GM15510 (cell line): ENCODE measurements around the gene GRIN2B.

Experiments used
- POLR2A ChIP-seq: IDR thresholded peaks from 3 replicates; pipeline ENCODE4 v1.6.1; 2011; ENCODE audit warnings: borderline replicate concordance; ENCODE audit not compliant: insufficient read length; ENCODE audit errors: extremely low read depth

The GRIN2B gene

DNA sequence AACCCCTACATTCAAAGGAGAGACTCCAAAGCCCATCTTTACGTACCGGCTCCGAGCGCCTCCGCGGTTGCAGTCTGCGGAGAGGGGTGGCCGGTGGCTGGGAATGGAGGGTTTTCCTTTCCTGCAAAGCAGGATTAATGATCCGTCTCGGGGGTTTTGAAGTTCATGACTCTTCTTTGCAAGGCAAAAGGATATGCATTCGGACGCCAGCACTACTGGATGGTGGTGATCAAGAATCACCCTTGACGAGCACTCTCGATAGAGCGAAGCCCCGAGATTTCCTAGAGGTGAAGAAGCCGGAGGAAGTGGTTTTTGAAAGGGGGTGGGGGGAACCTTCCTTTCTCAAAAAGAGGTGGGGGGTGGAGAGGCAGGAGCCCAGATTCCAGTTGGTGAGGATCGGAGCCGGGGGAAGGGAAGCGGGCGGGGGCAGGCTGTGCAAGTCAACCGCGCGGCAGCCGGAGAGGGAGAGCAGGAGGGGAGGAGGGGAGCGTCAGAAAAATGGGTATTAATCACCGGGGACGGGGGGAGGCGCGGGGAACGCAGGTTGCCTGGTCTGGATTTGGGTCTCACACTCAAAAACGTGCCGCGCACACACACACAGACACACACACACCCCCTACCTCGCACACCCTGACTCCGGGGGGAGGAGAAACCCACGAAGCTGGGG is at the start of gene GRIN2B:
Gene GRIN2B, minus strand, starts transcription at position 307 of the 667 bp plus-strand sequence. CDS start 115,394 bp downstream, outside the sequence.
- TF ChIP-seq POLR2A, result no peak

DNA sequence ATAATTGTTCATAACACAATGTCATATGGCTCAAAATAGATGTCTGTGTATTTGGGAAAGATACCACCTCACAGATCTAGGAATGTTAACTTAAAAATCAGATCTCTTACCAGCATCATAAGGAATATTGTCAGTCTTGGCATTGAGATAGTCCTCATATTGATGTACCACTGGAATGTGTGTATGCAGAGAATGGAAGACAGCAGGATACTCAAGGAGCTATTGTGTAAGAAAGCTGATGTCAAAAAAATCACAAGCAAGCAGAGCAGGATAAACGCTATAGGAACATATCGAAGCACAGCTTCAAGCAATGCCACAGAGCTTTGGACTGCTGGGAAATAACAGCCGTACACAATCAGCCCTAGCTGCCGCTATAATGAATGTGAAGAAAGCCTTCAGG is 45.1 kb upstream of the GRIN2B start:
- TF ChIP-seq POLR2A, result no peak

DNA sequence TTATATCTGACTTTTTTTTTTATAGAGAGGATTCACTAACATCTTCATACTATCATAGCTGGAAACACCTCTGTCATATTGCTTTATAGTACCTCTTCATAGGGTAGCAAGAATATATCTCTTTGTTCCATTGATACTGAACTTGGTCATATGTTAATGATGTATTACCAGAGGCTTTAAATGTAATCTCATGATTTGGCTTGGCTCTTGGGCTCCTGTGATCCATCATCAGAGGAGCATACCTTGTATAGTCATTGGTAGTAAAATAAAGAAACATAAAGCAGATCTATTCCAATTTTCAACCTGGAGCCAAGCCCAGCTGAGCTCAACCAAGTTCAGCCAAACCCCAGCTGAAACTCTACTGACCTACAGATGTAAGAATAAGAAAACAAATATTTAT is 43.2 kb upstream of the GRIN2B start:
- TF ChIP-seq POLR2A, result no peak

DNA sequence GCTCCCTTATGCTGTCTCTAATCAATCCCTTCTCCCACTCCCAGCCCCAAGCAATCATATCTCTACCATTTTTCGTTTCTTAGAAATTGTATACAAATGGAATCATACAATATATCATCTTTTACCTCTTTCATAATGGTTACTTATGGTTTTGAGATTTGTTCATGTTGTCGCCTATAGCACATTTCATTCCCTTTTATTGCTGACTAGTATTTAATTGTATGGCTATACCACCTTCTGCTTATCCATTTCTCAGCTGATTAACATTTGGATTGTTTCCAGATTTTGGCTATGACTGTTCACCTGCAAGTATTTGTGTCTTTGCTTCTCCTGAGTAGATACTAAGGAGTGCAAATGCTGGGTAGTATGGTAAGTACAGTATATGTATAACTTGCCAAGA is 36.7 kb upstream of the GRIN2B start:
- no peak for TF ChIP-seq POLR2A

DNA sequence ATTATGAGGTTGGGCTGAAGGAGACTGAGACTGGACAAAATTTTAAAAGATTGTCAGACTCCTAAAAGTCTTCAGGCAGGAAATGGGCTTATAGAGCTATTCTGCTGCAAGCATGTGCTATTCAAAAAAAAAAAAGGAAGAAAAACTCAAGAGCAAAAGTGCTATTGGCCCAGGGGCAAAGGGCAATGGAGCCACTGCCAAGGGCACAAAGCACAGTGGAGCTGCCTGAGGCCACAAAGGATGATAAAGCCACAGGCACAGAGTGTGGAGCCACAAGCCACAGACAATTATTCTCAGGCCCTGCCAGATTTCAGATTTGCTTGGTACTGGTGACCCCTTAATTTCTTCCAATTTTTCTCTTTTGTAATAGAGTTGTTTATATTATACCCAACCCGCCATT is 29.6 kb upstream of the GRIN2B start:
- no peak for TF ChIP-seq POLR2A

DNA sequence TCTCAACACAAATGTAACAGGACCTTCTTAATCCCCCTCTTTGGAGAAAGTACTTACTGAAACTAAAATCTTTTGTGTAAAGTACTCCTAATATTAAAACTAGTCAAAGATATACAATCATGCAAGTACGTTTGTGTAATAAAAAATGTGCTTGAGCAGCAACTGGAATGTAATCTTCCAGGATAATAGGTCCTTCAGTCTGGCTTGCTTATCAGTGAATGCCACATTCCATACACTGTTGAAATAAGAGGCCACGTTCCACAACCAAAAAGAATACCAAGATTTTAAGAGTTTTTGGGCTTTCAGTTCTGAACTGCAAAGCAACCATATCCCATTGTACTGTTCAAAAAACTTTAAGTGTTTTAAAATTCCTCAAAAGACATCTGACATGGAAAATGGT is 26.2 kb upstream of the GRIN2B start:
- TF ChIP-seq POLR2A, result no peak

DNA sequence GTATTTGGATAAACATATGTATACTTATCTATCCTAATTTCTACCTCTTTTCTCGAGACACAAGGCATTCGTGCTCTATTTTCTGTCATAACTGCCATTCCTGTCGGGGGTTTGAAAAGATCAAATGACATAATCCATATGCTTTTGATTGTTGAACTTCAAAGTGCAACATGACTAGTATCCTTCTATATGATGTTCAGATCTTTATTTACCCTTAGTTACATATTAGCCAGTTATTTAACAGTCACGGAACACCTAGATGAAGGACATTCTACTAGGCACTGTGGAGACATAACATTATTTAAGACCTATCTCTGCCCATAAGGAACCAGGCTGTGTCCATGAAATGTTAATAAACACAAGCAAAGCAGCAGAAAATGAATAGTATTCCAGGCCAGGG is 11.2 kb upstream of the GRIN2B start:
- TF ChIP-seq POLR2A, result no peak

DNA sequence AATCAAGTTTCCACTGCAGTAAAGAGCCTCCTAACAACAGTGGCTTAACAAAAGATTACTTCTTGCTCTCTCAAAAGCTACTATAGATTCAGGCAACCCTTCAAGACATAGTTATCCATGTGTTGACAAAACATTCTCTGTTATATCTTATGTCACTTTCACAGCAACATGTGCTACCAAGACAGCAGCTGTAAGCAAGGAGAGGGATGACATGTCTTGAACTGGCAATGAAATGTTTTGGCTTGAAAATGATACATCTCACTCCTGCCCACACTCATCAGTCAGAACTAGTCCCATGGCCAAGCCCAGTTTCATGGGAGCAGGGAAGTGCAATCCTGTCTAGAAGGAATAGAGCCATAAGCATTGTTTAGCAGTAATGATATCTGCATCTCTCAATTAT is 10.7 kb upstream of the GRIN2B start:
- TF ChIP-seq POLR2A, result no peak

DNA sequence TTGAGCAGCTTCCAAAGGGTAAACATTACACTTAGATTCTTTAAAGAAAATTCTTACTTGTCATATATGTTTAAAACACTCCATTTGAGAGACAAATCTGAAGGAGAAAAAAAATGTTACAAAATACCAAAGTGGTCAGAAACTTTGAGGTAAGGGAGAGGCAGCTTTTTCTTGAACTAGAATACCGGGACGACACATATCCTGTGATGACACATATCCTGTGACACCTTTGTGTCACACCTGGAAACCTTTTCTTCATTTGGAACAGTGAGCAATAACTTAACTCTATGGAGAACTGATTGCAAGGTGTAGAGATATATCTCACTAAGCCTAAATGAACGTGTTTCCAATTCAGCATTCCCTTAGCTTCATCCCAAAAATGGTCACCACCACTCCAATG is 4.6 kb upstream of the GRIN2B start:
- no peak for TF ChIP-seq POLR2A

DNA sequence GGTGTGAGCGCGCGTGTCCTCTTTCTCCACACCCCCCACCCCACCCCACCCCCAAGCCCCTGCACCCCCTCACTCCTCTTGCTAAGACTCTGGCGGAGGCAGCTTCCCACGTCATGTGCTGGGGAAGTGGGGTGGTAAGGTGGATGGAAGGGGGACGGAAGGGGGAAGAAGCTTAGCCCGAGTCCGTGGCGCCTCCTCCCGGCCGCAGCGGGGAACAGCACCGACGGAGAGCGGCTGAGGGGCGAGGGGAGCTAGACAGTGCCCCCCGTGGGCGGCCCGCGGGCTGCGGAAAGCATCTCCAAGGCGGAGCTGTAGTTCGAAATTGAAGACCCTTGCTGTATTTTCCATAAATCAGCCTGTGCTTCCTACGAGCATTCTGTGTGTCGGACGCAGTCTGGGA is 588 bp upstream of the GRIN2B start:
- no peak for TF ChIP-seq POLR2A

DNA sequence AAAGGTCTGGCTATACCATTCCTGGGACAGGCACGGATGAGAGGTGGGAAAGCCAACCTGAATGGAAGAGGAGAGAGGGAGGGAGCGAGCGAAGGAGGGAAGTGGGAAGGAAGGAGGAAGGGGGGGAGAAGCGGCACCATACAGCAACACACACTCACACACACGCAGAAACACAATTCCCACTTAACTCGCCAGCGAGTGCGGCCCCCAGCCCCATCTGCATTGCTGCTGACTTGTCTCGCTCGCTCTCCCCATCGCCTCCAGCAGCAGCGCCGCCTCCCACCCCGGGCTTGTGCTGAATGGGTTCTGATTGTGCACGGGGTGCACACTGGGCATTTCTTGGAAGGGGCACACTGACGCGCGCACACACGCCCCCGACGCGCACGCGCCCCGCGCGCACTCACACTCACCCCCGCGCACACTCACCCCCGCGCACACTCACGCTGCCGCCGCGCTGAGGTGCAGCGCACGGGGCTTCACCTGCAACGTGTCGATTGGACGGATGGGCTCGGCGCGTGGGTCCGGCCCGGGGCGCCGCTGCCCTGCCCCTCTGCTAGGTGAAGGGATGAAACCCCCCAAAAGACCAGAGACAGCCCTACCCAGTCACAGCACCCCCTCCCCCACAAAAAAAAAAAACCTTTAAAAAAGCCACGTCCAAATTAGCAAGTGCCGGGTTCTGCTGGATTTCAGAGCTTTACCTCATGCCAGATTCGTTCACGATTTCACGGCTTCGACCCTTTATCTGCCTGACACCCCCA is 685 bp downstream of the GRIN2B start:
- TF ChIP-seq POLR2A, result no peak

DNA sequence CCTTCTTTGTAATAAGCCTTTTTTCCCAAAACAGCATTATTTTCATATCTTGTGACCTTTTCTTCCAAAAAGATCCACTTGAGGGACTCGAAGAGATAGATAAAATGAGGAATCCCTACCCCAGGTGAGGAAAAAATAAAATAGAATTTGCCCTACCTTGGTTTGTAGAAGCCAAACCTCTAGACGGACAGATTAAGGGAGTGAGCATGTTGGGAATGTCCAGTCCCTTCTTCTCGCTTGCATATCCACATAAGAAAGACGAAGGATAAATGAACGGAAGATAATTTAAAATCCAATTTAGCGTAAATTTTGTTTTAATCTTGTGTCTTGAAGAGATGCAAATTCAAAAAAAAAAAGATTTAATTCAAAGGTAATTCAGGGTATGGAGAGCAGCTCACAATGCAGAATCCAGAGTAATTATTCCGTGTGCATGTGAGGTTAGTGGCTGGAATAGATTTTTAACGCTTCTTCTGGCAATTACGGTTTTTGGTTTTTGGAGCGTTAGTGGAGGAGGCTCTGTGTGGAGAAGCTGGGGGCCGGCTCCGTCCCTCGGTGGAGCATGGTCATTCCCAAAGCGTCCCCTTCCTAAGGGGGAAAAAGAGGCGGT is 1.5 kb downstream of the GRIN2B start:
- TF ChIP-seq POLR2A, result no peak

DNA sequence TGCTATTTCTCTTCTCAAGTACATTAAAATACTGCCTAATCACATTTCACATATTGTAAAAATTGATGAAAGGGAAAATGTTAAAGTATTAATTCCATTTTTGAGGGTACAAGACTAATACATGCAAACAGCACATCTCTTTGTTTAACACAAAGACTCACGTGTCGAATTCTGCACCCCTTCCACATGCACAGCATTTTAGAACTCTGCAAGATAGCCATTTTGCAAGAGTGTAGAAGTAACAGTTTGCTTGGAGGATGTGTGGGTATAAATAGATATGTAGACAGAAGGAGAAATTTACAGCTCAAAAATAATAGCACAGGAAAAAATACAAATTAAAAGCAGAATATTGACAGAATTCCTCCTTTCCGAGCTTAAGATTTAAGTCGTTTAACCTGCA is 2.5 kb downstream of the GRIN2B start:
- TF ChIP-seq POLR2A, result no peak

DNA sequence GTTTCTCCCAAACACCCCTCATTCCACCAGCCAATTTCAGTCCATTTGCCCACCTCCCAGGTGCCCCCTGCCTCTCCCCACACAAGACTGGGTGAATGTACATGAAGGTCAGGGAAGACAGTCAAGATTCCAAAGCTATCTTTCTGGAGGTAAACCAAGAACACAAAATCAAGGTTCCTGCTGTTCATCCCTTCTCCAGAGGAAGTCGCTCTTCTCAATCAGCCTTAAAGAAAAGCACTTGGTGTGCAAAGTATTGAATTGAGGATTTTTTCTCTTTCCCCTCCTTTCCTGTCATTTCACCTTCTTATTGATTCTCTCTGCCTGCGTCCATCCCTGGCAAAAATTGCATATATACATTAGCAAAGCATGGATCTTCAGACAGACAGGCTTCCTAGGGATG is 4.5 kb downstream of the GRIN2B start:
- no peak for TF ChIP-seq POLR2A

DNA sequence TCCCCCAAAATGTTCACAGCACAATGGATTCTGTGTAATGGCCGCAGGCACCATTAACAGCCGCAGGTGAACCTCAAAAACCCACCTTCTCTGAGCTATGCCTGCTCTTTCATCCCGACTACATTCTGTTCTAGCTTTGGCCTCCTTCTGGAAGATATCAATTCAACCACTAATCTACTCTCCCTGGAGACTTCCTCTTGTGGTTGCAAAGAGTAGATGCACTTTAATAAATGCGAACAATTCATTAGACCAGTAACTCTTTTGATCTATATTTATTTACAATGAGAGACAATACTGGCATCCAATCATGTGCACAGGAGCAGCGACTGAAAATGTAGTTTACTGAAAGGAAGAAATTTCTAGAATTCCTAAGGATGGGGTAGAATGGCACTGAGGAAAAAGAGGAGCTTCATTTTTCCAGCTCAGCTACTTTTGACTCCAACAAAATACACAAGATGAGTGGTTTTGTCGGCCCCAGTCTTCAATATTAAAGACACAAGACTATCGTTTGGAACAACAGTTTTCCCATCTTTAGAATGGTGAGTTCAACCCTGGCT is 5.3 kb downstream of the GRIN2B start:
- TF ChIP-seq POLR2A, result no peak
